Neural crest cell (in vitro differentiated cells): ENCODE data around the gene ZNF521. TPM values are rescaled to one million over a fixed set of nuclear protein-coding genes. Genes with fewer than 3 reads are reported as not detected.

Experiments
- DNase-seq: peaks from one replicate; pipeline ENCODE4 v3.0.0; 2021; ENCODE audit warnings: low read depth, mixed read lengths, low spot score
- H3K27ac Mint-ChIP-seq: one replicate; pipeline ENCODE4 v1.8.0; 2021; ENCODE audit warnings: mild to moderate bottlenecking, mixed read lengths; ENCODE audit not compliant: unreplicated experiment
- H3K27me3 Mint-ChIP-seq: 2 replicates; pipeline ENCODE4 v1.8.0; 2021; ENCODE audit warnings: low read depth, mild to moderate bottlenecking, mixed read lengths
- H3K36me3 Mint-ChIP-seq: 2 replicates; pipeline ENCODE4 v1.8.0; 2021; ENCODE audit warnings: low read depth, mild to moderate bottlenecking, mixed read lengths
- H3K4me1 Mint-ChIP-seq: 2 replicates; pipeline ENCODE4 v1.8.0; 2021; ENCODE audit warnings: mixed read lengths
- H3K4me3 Mint-ChIP-seq: one replicate; pipeline ENCODE4 v1.8.0; 2021; ENCODE audit warnings: mild to moderate bottlenecking, mixed read lengths
- H3K9me3 Mint-ChIP-seq: 2 replicates; pipeline ENCODE4 v1.8.0; 2021; ENCODE audit warnings: mixed read lengths
- total RNA-seq: library from RNA; stranded (reverse); gene quantifications from 2 replicates; pipeline ENCODE4 v1.2.1, GENCODE V29; 2021
- TF ChIP-seq, protein P1 (sequence below): fragments of 200-600 bp; sonication (generic); conservative IDR thresholded peaks from 2 replicates; pipeline ENCODE4 v1.5.0; 2021; ENCODE audit warnings: antibody characterized with exemption, mild to moderate bottlenecking

The ZNF521 gene
- total RNA-seq, 1 donor from 2014 or later: 86.1 TPM

DNA sequence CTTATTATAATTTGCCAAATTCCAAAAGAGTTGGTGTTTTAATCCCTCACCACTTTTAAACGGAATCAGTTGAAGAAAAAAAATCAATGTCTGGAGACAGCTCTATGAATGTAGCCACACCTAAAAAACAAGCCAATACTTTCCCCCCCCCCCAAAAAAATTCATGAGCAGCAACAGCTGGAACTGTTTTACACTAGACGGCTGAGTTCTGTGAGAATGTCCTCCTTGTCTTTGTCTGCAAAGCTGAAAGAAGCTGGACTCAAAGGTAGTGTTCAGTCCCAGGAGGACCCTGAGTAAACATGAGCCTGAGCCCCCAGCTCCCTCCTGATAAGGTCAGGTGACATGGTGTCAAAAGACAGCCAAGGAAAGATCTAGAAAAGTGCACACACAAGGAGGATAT, 68.2 kb downstream of the ZNF521 start:
- Mint-ChIP-seq H3K27me3 (no peaks in the 10 kb centered on the region), H3K36me3 (no peaks in the 10 kb centered on the region), H3K27ac (no peak overlapping the region), H3K9me3 (no peaks in the 10 kb centered on the region), H3K4me3 (no peak overlapping the region), H3K4me1 (peaks cover 13% of the 10 kb centered on the region)
- TF ChIP-seq, protein P1, sequence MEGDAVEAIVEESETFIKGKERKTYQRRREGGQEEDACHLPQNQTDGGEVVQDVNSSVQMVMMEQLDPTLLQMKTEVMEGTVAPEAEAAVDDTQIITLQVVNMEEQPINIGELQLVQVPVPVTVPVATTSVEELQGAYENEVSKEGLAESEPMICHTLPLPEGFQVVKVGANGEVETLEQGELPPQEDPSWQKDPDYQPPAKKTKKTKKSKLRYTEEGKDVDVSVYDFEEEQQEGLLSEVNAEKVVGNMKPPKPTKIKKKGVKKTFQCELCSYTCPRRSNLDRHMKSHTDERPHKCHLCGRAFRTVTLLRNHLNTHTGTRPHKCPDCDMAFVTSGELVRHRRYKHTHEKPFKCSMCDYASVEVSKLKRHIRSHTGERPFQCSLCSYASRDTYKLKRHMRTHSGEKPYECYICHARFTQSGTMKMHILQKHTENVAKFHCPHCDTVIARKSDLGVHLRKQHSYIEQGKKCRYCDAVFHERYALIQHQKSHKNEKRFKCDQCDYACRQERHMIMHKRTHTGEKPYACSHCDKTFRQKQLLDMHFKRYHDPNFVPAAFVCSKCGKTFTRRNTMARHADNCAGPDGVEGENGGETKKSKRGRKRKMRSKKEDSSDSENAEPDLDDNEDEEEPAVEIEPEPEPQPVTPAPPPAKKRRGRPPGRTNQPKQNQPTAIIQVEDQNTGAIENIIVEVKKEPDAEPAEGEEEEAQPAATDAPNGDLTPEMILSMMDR: no peak
- no peak for DNase-seq

DNA sequence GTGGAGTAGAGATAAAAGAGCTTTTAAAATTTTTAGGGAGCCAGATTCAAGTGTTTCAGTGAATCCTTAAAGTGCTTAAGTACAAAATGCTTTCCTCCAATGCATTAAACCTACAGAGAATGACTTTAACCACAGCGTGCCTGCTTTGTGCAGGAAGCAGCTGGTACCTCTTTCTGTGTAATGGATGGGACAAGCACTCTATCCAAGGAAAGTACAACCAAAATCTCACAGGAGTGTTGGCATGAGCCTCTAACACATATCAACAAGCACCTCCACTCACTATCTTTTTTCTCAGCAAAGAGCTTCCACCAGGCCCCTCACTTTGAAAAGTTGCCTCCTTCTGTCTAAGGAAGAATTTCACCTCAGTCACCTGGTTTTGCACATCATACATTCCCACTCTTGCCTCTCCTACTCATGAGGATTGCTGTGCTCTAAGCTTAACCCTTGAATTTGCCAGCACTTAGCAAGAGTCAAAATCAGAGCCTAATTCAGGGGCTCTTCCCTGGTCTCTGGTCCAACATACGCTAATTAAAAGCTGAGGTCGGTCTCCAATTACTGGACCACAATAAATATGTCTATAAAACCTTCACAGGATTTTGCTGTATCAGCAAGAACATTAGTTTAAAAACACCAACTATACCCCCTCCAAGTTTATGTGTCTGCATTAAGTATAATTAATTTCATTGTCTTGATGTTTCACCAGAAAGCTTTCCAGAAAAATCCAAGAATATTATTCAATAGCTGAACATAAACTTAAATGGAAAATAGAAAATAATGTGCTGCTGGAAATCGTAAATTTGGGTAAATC, 68.9 kb downstream of the ZNF521 start:
- H3K4me3 Mint-ChIP-seq: no peak overlapping the region
- TF ChIP-seq, protein P1: no peak
- no peaks in the 10 kb centered on the region for H3K27me3 Mint-ChIP-seq
- H3K9me3 Mint-ChIP-seq: no peaks in the 10 kb centered on the region
- peaks cover 17% of the 10 kb centered on the region for H3K4me1 Mint-ChIP-seq
- no peak for DNase-seq
- H3K36me3 Mint-ChIP-seq: no peaks in the 10 kb centered on the region
- H3K27ac Mint-ChIP-seq: peak overlapping the region; percentile 61

DNA sequence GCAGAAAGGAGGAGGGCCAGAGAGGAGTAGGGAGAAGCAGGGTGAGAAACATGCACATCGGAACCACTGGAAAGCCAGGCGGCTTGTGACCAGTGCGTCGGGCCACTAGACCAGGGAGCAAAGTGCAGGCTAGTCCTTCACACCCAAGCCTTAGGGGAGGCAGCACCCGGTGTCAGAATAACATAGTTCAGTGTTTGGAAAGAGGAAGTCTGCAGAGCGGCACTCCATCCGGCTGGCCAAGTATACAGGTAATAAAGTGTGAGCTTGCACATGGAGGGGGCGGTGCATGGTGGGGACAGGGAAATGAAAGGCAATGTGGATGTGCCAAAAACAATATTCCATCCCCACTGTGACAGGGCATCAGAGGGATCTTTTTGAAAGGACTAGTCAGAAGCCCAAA, 69.7 kb downstream of the ZNF521 start:
- no peaks in the 10 kb centered on the region for H3K36me3 Mint-ChIP-seq
- peak overlapping the region; percentile 30 for H3K27ac Mint-ChIP-seq
- H3K9me3 Mint-ChIP-seq: no peaks in the 10 kb centered on the region
- TF ChIP-seq, protein P1: no peak
- DNase-seq: no peak
- peaks cover 25% of the 10 kb centered on the region for H3K4me1 Mint-ChIP-seq
- H3K27me3 Mint-ChIP-seq: no peaks in the 10 kb centered on the region
- H3K4me3 Mint-ChIP-seq: no peak overlapping the region

DNA sequence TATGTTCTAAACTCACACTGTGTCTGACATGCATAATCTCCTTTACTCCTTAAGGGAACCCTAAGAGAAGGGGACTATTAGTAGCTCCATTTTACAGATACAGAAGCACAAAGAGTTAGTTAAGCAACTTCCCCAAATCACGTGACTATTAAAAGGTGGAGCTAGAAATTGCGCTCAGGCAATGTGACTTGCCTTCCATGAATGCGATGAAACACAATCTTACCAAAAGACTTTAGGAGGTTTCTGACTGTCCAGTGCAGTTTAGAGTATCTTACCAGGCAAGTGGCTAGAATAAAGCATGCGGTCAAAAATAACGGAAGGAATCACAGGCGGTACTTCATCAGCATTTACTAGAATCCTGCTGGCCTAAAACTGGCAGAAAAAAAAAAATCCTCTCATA, 70.4 kb downstream of the ZNF521 start:
- Mint-ChIP-seq H3K4me3 (no peak overlapping the region), H3K4me1 (peaks cover 29% of the 10 kb centered on the region), H3K27ac (no peak overlapping the region)

DNA sequence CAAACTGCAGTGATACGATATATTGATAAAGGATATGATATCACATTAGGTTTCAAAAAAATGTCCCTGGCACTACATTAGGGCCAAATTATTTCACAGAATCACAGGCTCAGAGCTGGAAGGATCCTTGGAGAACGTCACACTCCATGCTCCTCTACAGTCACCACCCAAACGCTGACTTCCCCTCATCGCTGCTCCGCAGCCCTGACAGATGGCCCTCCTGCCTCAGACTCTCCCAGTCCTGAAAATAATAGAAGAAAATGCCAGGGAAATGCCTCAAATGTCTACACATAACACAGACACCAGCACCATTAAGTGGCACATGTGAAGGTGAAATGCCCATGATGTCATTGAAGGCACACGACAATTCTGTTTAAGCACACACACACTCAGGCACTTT, 72.0 kb downstream of the ZNF521 start:
- TF ChIP-seq, protein P1: no peak
- no peak overlapping the region for H3K27ac Mint-ChIP-seq
- peaks cover 45% of the 10 kb centered on the region for H3K4me1 Mint-ChIP-seq
- no peaks in the 10 kb centered on the region for H3K27me3 Mint-ChIP-seq
- no peak overlapping the region for H3K4me3 Mint-ChIP-seq
- no peaks in the 10 kb centered on the region for H3K9me3 Mint-ChIP-seq
- DNase-seq: no peak
- no peaks in the 10 kb centered on the region for H3K36me3 Mint-ChIP-seq

More for the DNA sequence above, 70.4 kb downstream of the ZNF521 start:
- TF ChIP-seq, protein P1: no peak
- Mint-ChIP-seq H3K9me3 (no peaks in the 10 kb centered on the region), H3K27me3 (no peaks in the 10 kb centered on the region), H3K36me3 (no peaks in the 10 kb centered on the region)
- DNase-seq: no peak
